K562 (cell line): ENCODE results near the gene ST6GALNAC2. TPM values are rescaled to one million over a fixed set of nuclear protein-coding genes. Genes with fewer than 3 reads are reported as not detected.

Source experiments
- C11orf30 ChIP-seq: fragments of 450-650 bp; IDR thresholded peaks from 2 replicates; pipeline ENCODE4 v1.6.1; 2016; ENCODE audit warnings: low read depth, mild to moderate bottlenecking
- CHCHD3 ChIP-seq: fragments of 250-450 bp; sonication (Bioruptor Pico); IDR thresholded peaks from 2 replicates; pipeline ENCODE4 v2.1.2; 2022; ENCODE audit warnings: mild to moderate bottlenecking
- FOXJ2 ChIP-seq: fragments of 200-800 bp; sonication (Bioruptor generic); IDR thresholded peaks from 2 replicates; pipeline ENCODE4 v1.6.1; 2016; ENCODE audit warnings: missing genetic modification characterization, missing compliant biosample characterization
- KAT7 ChIP-seq: sonication (generic); formaldehyde crosslinking; IDR thresholded peaks from 2 replicates; pipeline ENCODE4 v1.8.0; 2022; ENCODE audit warnings: missing genetic modification reagents, mild to moderate bottlenecking, borderline replicate concordance
- MAFF ChIP-seq: IDR thresholded peaks from 2 replicates; pipeline ENCODE4 v1.6.1; 2012; ENCODE audit warnings: low read length, improper control_type of control experiment
- MAZ ChIP-seq, 2 experiments: fragments of 450-650 bp in 1 of 2; sonication (generic) in 1 of 2; formaldehyde crosslinking; IDR thresholded peaks in 1 of 2; conservative IDR thresholded peaks in 1 of 2; 2 replicates each; pipeline versions ENCODE4 v1.4.0 to v1.5.0; 2020; ENCODE audit warnings: mild to moderate bottlenecking in 1 of 2, missing genetic modification reagents in 1 of 2
- MTA1 ChIP-seq: fragments of 450-650 bp; IDR thresholded peaks from 2 replicates; pipeline ENCODE4 v1.6.1; 2017; ENCODE audit warnings: borderline replicate concordance
- POU5F1 ChIP-seq: fragments of 150-350 bp; IDR thresholded peaks from 2 replicates; pipeline ENCODE4 v1.6.1; 2014; ENCODE audit warnings: borderline replicate concordance, low read length, low read depth, mild to moderate bottlenecking; ENCODE audit not compliant: partially characterized antibody
- PTBP1 ChIP-seq: fragments of 200-400 bp; formaldehyde crosslinking; IDR thresholded peaks from 2 replicates; pipeline ENCODE4 v1.6.1; 2017; ENCODE audit warnings: low read depth, low read length
- RBM39 ChIP-seq: fragments of 200-400 bp; formaldehyde crosslinking; optimal IDR thresholded peaks from 2 replicates; pipeline ENCODE3; 2018; ENCODE audit warnings: low read depth, low read length
- STAG1 ChIP-seq: sonication (generic); formaldehyde crosslinking; IDR thresholded peaks from 2 replicates; pipeline ENCODE4 v1.5.0; 2020; ENCODE audit warnings: missing genetic modification reagents, borderline replicate concordance
- SUPT5H ChIP-seq: fragments of 450-650 bp; IDR thresholded peaks from 2 replicates; pipeline ENCODE4 v1.6.1; 2016
- TRIM24 ChIP-seq, 2 experiments: fragments of 450-650 bp; IDR thresholded peaks; 2 replicates each; pipeline ENCODE4 v1.6.1; 2016
- polyA plus RNA-seq, 8 experiments: library from polyadenylated mRNA; depleted of rRNA in 4 of 8; stranded (reverse) in 5 of 8; unstranded in 3 of 8; fragments of >200 nt; fragmentation: Nextera tagmentation in 2 of 8; fragmentation: Illumina TruSeq in 1 of 8; extraction: Ambion mirVana in 2 of 8; extraction: Trizol in 1 of 8; gene quantifications; 2 replicates each; pipeline versions ENCODE4 v1.2.1 to v1.2.3, GENCODE V29; 2011 to 2014; ENCODE audit warnings: inconsistent platforms in 1 of 8, missing spikeins in 1 of 8
- total RNA-seq, 7 experiments: library from RNA; depleted of rRNA in 6 of 7; stranded (reverse); fragments of >200 nt in 6 of 7; fragmentation: Illumina TruSeq in 2 of 7; extraction: Trizol in 2 of 7; gene quantifications; 2 replicates each; pipeline versions ENCODE4 v1.2.1 to v1.2.3, GENCODE V29; 2011 to 2021; ENCODE audit warnings: low replicate concordance in 1 of 7
- TF ChIP-seq, protein P1 (sequence below), 2 experiments: IDR thresholded peaks; 2 replicates each; pipeline ENCODE4 v1.6.1; 2012; ENCODE audit warnings: improper control_type of control experiment in 2 of 2, low read depth in 2 of 2, low read length in 2 of 2, borderline replicate concordance in 1 of 2
- TF ChIP-seq, protein P2 (sequence below): sonication (generic); formaldehyde crosslinking; IDR thresholded peaks from 2 replicates; pipeline ENCODE4 v1.8.0; 2023; ENCODE audit warnings: mild to moderate bottlenecking, missing genetic modification reagents
- TF ChIP-seq, protein P3 (sequence below): sonication (generic); formaldehyde crosslinking; IDR thresholded peaks from 2 replicates; pipeline ENCODE4 v1.8.0; 2022; ENCODE audit warnings: missing genetic modification reagents, mild to moderate bottlenecking, borderline replicate concordance
- TF ChIP-seq, protein P4 (sequence below): sonication (generic); formaldehyde crosslinking; IDR thresholded peaks from 2 replicates; pipeline ENCODE4 v1.8.0; 2022; ENCODE audit warnings: mild to moderate bottlenecking, low read depth, missing genetic modification reagents

Gene ST6GALNAC2
- total and polyA plus RNA-seq, 9 of the 15 experiments (the other 6 are each of a cell fraction or from before 2014, with no cell fraction given), result 0.18 TPM; not detected in 8

DNA sequence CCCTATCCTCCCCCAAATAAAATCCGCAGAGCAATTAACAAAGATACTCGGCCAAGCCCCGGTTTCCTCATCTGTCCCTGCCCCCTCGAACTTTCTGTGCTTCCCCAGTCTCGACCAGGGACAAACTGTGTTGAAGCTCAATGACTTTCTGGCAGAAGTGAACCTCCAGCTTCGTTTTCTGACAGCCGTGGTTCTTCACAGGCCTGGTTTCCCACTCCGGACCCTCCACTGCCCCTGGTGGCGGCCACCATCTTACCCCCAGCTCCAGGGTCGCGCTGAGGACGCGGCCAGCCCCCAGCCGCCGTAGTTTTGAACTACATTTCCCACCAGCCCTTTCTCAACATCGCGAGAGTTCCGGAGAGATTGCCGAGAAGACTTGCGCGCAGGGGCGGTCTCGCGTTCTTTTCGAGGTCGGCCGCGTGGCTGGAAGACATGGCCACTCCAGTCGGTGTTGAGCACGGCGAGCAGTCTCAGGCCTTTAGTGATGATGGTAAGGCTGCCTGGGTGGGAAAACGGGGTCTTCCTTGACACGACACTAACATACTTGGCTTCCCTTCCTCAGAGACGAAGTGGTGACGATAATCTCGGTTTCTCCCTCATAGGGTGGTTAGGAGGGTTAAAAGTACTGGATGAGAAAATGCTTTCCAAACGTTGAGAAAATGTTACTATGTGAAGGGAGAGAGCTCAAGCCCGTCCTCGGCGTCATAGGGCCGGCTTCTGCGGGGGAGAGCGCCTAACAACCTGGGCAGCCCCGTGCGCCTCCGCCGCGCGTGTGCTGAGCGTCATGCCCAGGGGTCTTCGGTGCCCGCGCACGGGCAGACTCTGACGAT is 28.1 kb downstream of the ST6GALNAC2 start (continued):
- TF ChIP-seq C11orf30 (peak; percentile 60), MAZ (CRISPR knock-in tag; conservative IDR thresholded peaks at IDR 0.05 in 1 of 2, IDR thresholded peaks at IDR 0.05 in 1 of 2) (peak; percentile 77 to 96), FOXJ2 (peak; percentile 12; the same call in 1 of the 2 replicates), TRIM24 (IDR thresholded peaks at IDR 0.05) (0 out of 4 replicates have a peak, but pooled peaks of 1 of the 2 experiments have one; percentile 10), POU5F1 (peak; percentile 33), MAFF (peak; percentile 79; the same call in 1 of the 2 replicates), CHCHD3 (CRISPR knock-in tag) (0 out of 2 replicates have a peak, but pooled peaks have one; percentile 71), MTA1 (no peak; the same call in none of the 2 replicates), STAG1 (CRISPR knock-in tag) (no peak), SUPT5H (peak; percentile 97), RBM39 (peak; percentile 60), KAT7 (peak; percentile 96), PTBP1 (no peak)
- TF ChIP-seq, protein P1, sequence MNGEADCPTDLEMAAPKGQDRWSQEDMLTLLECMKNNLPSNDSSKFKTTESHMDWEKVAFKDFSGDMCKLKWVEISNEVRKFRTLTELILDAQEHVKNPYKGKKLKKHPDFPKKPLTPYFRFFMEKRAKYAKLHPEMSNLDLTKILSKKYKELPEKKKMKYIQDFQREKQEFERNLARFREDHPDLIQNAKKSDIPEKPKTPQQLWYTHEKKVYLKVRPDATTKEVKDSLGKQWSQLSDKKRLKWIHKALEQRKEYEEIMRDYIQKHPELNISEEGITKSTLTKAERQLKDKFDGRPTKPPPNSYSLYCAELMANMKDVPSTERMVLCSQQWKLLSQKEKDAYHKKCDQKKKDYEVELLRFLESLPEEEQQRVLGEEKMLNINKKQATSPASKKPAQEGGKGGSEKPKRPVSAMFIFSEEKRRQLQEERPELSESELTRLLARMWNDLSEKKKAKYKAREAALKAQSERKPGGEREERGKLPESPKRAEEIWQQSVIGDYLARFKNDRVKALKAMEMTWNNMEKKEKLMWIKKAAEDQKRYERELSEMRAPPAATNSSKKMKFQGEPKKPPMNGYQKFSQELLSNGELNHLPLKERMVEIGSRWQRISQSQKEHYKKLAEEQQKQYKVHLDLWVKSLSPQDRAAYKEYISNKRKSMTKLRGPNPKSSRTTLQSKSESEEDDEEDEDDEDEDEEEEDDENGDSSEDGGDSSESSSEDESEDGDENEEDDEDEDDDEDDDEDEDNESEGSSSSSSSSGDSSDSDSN (IDR thresholded peaks at IDR 0.05; ENCODE audit: borderline replicate concordance in 1 of 2, low read depth in 2 of 2, low read length in 2 of 2), result peak in 1 of 2 experiments; percentile 79; a peak in 1 of 4 replicates
- TF ChIP-seq, protein P2, sequence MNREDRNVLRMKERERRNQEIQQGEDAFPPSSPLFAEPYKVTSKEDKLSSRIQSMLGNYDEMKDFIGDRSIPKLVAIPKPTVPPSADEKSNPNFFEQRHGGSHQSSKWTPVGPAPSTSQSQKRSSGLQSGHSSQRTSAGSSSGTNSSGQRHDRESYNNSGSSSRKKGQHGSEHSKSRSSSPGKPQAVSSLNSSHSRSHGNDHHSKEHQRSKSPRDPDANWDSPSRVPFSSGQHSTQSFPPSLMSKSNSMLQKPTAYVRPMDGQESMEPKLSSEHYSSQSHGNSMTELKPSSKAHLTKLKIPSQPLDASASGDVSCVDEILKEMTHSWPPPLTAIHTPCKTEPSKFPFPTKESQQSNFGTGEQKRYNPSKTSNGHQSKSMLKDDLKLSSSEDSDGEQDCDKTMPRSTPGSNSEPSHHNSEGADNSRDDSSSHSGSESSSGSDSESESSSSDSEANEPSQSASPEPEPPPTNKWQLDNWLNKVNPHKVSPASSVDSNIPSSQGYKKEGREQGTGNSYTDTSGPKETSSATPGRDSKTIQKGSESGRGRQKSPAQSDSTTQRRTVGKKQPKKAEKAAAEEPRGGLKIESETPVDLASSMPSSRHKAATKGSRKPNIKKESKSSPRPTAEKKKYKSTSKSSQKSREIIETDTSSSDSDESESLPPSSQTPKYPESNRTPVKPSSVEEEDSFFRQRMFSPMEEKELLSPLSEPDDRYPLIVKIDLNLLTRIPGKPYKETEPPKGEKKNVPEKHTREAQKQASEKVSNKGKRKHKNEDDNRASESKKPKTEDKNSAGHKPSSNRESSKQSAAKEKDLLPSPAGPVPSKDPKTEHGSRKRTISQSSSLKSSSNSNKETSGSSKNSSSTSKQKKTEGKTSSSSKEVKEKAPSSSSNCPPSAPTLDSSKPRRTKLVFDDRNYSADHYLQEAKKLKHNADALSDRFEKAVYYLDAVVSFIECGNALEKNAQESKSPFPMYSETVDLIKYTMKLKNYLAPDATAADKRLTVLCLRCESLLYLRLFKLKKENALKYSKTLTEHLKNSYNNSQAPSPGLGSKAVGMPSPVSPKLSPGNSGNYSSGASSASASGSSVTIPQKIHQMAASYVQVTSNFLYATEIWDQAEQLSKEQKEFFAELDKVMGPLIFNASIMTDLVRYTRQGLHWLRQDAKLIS, result peak; percentile 89; the same call in 1 of the 2 replicates
- TF ChIP-seq, protein P3, sequence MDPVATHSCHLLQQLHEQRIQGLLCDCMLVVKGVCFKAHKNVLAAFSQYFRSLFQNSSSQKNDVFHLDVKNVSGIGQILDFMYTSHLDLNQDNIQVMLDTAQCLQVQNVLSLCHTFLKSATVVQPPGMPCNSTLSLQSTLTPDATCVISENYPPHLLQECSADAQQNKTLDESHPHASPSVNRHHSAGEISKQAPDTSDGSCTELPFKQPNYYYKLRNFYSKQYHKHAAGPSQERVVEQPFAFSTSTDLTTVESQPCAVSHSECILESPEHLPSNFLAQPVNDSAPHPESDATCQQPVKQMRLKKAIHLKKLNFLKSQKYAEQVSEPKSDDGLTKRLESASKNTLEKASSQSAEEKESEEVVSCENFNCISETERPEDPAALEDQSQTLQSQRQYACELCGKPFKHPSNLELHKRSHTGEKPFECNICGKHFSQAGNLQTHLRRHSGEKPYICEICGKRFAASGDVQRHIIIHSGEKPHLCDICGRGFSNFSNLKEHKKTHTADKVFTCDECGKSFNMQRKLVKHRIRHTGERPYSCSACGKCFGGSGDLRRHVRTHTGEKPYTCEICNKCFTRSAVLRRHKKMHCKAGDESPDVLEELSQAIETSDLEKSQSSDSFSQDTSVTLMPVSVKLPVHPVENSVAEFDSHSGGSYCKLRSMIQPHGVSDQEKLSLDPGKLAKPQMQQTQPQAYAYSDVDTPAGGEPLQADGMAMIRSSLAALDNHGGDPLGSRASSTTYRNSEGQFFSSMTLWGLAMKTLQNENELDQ (CRISPR knock-in tag), result peak; percentile 89
- TF ChIP-seq, protein P4, sequence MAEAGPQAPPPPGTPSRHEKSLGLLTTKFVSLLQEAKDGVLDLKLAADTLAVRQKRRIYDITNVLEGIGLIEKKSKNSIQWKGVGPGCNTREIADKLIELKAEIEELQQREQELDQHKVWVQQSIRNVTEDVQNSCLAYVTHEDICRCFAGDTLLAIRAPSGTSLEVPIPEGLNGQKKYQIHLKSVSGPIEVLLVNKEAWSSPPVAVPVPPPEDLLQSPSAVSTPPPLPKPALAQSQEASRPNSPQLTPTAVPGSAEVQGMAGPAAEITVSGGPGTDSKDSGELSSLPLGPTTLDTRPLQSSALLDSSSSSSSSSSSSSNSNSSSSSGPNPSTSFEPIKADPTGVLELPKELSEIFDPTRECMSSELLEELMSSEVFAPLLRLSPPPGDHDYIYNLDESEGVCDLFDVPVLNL (CRISPR knock-in tag), result peak; percentile 21; the same call in 1 of the 2 replicates
